A673 (cell line): Measurements from ENCODE around the gene FN3K.

Experiments
- EZH2 ChIP-seq: fragments of 200-600 bp; sonication (generic); IDR thresholded peaks from 2 replicates; pipeline ENCODE4 v1.6.1; 2017; ENCODE audit warnings: borderline replicate concordance, low read depth, mild to moderate bottlenecking, mixed read lengths, antibody characterized with exemption, low read length; ENCODE audit not compliant: poor library complexity, severe bottlenecking
- TF ChIP-seq, protein P1 (sequence below): fragments of 300-800, 200-600 bp; sonication (generic); conservative IDR thresholded peaks from 2 replicates; pipeline ENCODE4 v1.5.1; 2017; ENCODE audit warnings: low read depth, mild to moderate bottlenecking, antibody characterized with exemption, low read length, moderate library complexity, mixed read lengths

DNA sequence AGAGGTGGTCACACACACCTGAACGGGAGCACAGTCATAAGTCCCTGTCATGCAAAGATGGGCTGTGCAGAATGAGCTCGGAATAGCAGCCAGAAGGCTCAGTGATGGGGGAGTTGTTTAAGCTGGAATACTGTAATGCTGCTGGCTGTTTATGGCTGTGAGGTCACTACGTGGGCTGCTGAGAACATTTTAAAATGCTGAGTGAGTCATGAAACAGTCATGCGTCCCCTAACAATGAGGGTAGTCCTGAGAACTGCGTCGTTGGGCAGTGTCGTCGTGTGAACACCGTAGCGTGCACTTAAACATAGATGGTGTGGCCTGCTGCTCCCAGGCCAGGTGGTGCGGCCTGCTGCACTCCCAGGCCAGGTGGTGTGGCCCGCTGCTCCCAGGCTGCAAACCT lies 56.1 kb downstream of the FN3K start:
- TF ChIP-seq, protein P1, sequence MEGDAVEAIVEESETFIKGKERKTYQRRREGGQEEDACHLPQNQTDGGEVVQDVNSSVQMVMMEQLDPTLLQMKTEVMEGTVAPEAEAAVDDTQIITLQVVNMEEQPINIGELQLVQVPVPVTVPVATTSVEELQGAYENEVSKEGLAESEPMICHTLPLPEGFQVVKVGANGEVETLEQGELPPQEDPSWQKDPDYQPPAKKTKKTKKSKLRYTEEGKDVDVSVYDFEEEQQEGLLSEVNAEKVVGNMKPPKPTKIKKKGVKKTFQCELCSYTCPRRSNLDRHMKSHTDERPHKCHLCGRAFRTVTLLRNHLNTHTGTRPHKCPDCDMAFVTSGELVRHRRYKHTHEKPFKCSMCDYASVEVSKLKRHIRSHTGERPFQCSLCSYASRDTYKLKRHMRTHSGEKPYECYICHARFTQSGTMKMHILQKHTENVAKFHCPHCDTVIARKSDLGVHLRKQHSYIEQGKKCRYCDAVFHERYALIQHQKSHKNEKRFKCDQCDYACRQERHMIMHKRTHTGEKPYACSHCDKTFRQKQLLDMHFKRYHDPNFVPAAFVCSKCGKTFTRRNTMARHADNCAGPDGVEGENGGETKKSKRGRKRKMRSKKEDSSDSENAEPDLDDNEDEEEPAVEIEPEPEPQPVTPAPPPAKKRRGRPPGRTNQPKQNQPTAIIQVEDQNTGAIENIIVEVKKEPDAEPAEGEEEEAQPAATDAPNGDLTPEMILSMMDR, result no peak
- no peak for TF ChIP-seq EZH2
